Activated naive CD4-positive, alpha-beta T cell treated with anti-CD3 and anti-CD28 coated beads, Interleukin-2, amount 50 U/mL, for 72 hours (primary cell): Measurements from ENCODE around the gene PFKP. TPM values are rescaled to one million over a fixed set of nuclear protein-coding genes. Genes with fewer than 3 reads are reported as not detected.
A peak's percentile ranks its signal among the peaks of the same experiment; 100 is the strongest.
"Not testable (repeated sequence)": the region's sequence is repeated elsewhere in the genome, so short reads cannot be mapped to it uniquely, and the experiment has no call there.

ENCODE experiments used
- ATAC-seq, 2 donors: fragments of 150-1000 bp; cut with Tn5 transposase; 2 replicates each; pipeline ENCODE4 v1.10.0; 2021; ENCODE audit warnings: mild to moderate bottlenecking in 2 of 2, moderate library complexity in 2 of 2
- DNase-seq, 2 donors: peaks; one replicate each; pipeline ENCODE4 v3.0.0; 2021 to 2022; ENCODE audit warnings: low spot score in 2 of 2
- H3K27ac Mint-ChIP-seq, 2 donors: one replicate each; pipeline ENCODE4 v1.8.0; 2022; ENCODE audit warnings: mild to moderate bottlenecking in 2 of 2, mixed read lengths in 2 of 2
- H3K36me3 Mint-ChIP-seq, 2 donors: one replicate each; pipeline ENCODE4 v1.8.0; 2022; ENCODE audit warnings: mixed read lengths in 2 of 2
- H3K9me3 Mint-ChIP-seq, 2 donors: one replicate each; pipeline ENCODE4 v1.8.0; 2022; ENCODE audit warnings: mixed read lengths in 2 of 2
- total RNA-seq, 2 donors: library from RNA; stranded (reverse); gene quantifications; one replicate each; pipeline ENCODE4 v1.2.3, GENCODE V29; 2022

The PFKP gene
- total RNA-seq, 2 donors from 2014 or later: 63.7 to 258 TPM

DNA sequence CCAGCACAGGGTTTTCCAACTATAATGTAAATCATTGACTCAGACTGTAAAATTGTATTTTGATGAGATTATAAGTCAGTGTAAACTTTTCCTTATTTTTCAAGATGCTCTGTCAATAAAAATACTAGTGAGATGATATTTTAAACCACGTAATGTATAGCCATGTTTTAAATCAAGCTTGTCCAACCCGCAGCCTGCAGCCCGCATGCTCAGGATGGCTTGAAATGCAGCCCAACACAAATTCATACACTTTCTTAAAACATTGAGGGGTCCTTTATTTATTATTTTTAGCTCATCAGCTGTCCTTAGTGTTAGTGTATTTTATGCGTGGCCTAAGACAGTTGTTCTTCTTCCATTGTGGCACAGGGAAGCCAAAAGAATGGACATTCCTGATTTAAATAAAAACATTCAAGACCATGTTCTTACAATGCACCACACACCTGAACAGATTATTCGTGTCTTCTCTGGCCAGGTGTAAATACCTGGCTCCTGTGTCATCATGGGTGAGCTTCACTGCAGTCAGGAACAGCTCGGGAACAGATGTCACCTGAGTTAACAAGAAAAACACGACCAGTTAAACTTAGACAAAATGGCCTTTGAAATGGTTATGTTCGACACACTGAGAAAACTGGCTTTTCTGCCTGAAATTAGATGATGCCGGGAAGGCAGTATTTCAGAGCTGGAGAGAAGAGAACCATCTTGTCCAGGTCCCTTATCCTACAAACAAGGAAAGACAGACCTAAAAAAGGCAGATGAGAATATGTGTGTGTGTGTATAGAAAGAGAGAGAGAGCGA is 99.3 kb downstream of the PFKP start:
- H3K36me3 Mint-ChIP-seq: peaks cover 12 to 21% of the 10 kb centered on the region in 2 donors
- H3K9me3 Mint-ChIP-seq: no peaks in the 10 kb centered on the region
- no peak overlapping the region for H3K27ac Mint-ChIP-seq
- no peak for ATAC-seq
- no peak for DNase-seq

DNA sequence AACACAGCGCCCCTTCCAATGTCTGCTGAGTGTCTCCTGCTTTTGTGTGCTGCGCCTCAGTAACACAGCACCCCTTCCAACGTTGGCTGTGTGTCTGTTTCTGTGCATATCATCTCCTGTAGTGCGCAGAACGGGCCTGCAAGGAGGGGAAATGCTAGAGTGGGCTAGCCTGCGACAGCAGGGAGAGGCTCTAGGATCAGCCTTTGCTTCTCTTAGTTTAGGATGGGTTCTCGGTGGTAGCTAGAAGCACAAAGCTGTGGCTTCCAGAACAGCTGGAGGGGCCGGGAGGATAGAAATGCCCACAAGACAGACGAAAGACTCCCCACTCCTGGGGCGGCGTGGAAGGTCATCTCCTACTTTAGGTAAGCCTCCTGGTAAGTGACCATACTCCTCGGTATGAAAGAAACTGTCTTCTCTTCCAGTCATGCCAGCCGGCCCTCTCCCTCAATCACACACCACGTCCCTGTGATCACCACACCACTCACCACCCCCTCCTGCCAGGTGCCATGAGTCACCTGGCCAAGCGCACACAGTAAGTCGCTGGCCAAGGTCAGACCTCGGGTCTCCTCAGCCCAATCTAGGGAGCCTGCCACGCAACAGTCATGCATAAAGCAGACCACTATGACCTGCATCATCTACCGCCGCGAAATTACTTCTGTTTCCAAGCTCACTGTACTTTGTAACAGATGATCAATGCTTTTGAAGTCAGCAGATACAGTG is 100.4 kb downstream of the PFKP start:
- Mint-ChIP-seq H3K36me3 (peaks cover 12 to 21% of the 10 kb centered on the region in 2 donors), H3K9me3 (no peaks in the 10 kb centered on the region), H3K27ac (no peak overlapping the region)
- ATAC-seq (no peak), DNase-seq (no peak)

GRCh38 chr10:3169271-3169670 is 101.9 kb downstream of the PFKP start:
- peak overlapping the region; percentile 41 to 64 for H3K27ac Mint-ChIP-seq
- peaks cover 12 to 21% of the 10 kb centered on the region in 2 donors for H3K36me3 Mint-ChIP-seq
- no peak for DNase-seq
- H3K9me3 Mint-ChIP-seq: peaks cover 0 to 4% of the 10 kb centered on the region in 2 donors
- no peak for ATAC-seq

DNA sequence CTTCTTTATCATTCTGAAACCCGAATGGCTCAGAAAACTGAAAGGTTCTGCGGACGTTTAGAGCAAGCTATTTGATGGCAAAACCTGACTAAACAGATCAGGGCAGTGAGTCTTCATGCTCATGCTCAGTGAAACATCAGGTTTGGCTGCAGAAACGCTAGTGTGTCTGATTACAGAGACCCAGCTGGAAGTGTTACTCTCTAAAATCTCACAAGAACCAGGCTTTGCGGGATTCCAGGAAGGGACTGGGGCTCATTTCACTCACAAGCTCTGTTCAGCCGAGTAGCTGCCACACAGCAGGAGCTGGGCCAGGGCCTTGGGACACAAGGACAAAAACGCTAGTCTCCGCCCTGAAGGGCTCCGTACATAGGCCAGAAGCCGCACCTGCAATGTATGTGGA is 102.3 kb downstream of the PFKP start:
- ATAC-seq: no peak
- Mint-ChIP-seq H3K27ac (peak overlapping the region in 1 of 2 donors; percentile 64), H3K9me3 (peaks cover 0 to 4% of the 10 kb centered on the region in 2 donors), H3K36me3 (peaks cover 12 to 21% of the 10 kb centered on the region in 2 donors)
- DNase-seq: no peak

DNA sequence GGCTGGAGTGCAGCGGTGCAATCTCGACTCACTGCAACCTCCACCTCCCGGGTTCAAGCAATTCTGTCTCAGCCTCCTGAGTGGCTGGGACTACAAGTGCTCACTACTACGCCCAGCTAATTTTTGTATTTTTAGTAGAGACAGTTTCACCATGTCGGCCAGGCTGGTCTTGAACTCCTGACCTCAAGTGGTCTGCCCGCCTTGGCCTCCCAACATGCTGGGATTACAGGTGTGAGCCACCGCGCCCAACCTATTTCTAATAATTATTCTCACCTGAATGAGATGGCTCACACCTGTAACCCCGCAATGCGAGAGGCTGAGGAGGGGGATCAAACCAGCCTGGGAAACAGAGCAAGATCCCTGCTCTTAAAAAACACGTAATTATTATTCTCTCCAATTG is 104.1 kb downstream of the PFKP start:
- not testable (repeated sequence) for DNase-seq, H3K9me3 Mint-ChIP-seq, ATAC-seq
- peaks cover 10 to 12% of the 10 kb centered on the region in 2 donors for H3K36me3 Mint-ChIP-seq
- H3K27ac Mint-ChIP-seq: peak overlapping the region; percentile 78 to 90

GRCh38 chr10:3172081-3172445 is 104.7 kb downstream of the PFKP start:
- DNase-seq (peak in 1 of 2 donors; percentile 37), ATAC-seq (peak; percentile 1)
- H3K9me3 Mint-ChIP-seq: peaks cover 0 to 4% of the 10 kb centered on the region in 2 donors
- H3K36me3 Mint-ChIP-seq: peaks cover 6 to 12% of the 10 kb centered on the region in 2 donors
- peak overlapping the region; percentile 78 to 90 for H3K27ac Mint-ChIP-seq

DNA sequence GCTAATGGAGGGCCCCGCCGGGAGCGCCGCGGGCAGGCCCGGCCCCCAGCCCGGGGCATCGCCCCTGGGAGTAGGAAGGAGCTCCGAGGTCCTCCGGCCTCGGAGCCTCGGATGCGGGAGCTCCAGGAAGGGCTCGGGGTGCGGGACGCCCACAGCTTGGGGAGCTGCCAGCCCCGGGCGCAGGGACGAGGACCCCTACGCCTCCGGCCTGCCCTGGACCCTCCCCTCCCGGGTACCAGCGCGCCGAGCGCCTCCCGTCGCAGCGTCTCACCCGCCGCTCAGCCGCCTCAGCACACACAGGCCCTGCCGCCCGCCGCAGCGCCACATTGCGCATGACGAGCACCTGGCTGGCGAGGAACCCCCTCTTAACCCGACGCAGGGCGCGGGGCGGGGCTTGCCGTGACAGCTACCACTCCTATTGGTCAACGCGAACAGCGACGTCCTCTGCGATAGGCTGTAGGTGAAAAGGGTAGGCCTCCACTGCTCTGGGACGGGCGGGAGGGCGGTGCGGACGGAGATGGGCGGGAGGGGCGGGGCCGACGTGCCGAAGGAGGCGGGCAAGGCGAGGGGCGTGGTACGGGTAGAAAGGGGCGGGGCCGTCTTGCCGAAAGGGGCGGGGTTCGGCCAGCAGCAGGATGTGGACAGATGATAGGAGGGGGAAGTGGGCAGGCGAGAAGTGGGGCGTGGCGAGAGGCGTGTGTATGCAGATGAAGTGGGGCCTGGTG is 105.3 kb downstream of the PFKP start, which contains the start of gene PITRM1:
PITRM1 (minus strand) TSS at position 337 of the 725 bp plus-strand sequence; CDS start at position 327, 10 bp downstream.
- ATAC-seq: peak; percentile 95 to 97
- peak within 1 kb of the TSS; percentile 85 to 90 for H3K27ac Mint-ChIP-seq
- DNase-seq: peak; percentile 97 to 99
- H3K36me3 Mint-ChIP-seq: peaks cover 6 to 12% of the 10 kb centered on the region in 2 donors
- H3K9me3 Mint-ChIP-seq: peaks cover 0 to 4% of the 10 kb centered on the region in 2 donors

DNA sequence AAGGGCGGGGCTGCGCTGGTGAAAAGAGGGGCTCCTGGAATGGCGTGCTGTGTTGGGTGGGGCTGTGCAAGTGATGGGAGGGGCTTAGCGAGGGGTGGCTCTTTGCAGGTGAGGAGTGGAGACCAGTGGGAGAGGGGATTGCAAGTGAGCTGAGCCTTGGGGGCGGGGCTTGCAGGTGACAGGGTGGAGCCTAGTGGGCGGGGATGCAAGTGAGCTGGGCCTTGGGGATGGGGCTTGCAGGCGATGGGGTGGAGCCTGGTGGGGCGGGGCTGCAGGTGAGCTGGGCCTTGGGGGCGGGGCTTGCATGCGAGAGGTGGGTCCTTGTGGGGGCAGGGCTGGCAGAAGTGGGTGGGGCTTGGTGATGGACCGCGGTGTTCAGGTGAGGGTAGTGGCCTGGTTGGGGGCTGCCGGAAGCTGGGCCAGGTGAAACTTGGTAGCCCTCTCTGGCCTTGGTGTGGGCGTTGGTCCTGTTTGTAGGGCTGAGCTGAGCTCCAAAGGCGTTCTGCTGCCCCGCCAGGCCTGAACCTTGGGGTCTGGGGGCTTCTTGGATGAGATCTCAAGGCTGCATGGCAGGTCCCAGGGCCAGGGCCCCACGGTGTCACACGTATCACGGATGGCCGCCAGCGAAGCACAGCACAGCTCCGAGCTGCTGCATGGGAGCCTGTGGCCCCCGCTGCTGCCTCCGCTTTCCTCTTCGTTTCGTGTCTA is 106.0 kb downstream of the PFKP start:
- Mint-ChIP-seq H3K27ac (peak overlapping the region; percentile 85 to 90), H3K36me3 (peaks cover 6 to 12% of the 10 kb centered on the region in 2 donors), H3K9me3 (peaks cover 0 to 4% of the 10 kb centered on the region in 2 donors)
- DNase-seq: no peak
- peak in 1 of 2 donors; percentile 20 for ATAC-seq

DNA sequence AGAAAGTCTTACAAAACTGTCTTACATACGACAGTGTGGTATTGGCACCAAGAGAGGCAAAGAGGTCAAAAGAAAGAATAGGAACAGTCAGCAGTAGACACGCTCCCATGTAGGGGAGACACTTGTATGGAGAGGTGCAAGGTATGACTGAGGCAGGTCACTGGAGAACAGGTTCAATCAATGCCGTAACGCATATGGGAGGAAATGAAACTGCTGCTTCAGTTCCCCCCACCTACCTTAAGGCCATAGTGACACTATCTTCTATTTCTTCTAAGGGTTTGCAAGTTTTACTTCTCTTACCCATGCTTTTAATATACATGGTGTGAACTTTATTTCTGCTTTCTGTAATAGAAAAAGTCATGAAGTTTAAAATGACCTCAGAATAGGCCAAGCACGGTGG is 110.7 kb downstream of the PFKP start:
- DNase-seq: no peak

GRCh38 chr10:3179174-3179573 is 111.8 kb downstream of the PFKP start:
- DNase-seq (no peak), ATAC-seq (no peak)
- no peak overlapping the region for H3K27ac Mint-ChIP-seq
- H3K36me3 Mint-ChIP-seq: no peaks in the 10 kb centered on the region
- H3K9me3 Mint-ChIP-seq: no peaks in the 10 kb centered on the region

More for the DNA sequence above, 110.7 kb downstream of the PFKP start:
- Mint-ChIP-seq H3K27ac (no peak overlapping the region), H3K9me3 (peaks cover 0 to 2% of the 10 kb centered on the region in 2 donors), H3K36me3 (no peaks in the 10 kb centered on the region)
- ATAC-seq: no peak

- Mint-ChIP-seq H3K9me3 (no peaks in the 10 kb centered on the region), H3K36me3 (no peaks in the 10 kb centered on the region), H3K27ac (no peak overlapping the region)
- DNase-seq (no peak), ATAC-seq (no peak)
Observed at GRCh38 chr10:3180355-3181025, 113.1 kb downstream of the PFKP start.

- ATAC-seq (no peak), DNase-seq (no peak)
- H3K9me3 Mint-ChIP-seq: no peaks in the 10 kb centered on the region
- peak overlapping the region in 1 of 2 donors; percentile 85 for H3K27ac Mint-ChIP-seq
- no peaks in the 10 kb centered on the region for H3K36me3 Mint-ChIP-seq
Observed at GRCh38 chr10:3185386-3185785, 118.0 kb downstream of the PFKP start.

GRCh38 chr10:3186368-3186767 is 119.0 kb downstream of the PFKP start:
- H3K36me3 Mint-ChIP-seq: no peaks in the 10 kb centered on the region
- DNase-seq: peak in 1 of 2 donors; percentile 60

More at GRCh38 chr10:3186368-3186767, 119.0 kb downstream of the PFKP start:
- peak overlapping the region in 1 of 2 donors; percentile 85 for H3K27ac Mint-ChIP-seq
- H3K9me3 Mint-ChIP-seq: no peaks in the 10 kb centered on the region
- ATAC-seq: peak; percentile 100
